RPMI8226 (cell line): ENCODE measurements around the gene DYSF.

ENCODE experiments used
- DNase-seq: peaks from one replicate; pipeline ENCODE4 v3.0.0-alpha.2; 2015

The DYSF gene

DNA sequence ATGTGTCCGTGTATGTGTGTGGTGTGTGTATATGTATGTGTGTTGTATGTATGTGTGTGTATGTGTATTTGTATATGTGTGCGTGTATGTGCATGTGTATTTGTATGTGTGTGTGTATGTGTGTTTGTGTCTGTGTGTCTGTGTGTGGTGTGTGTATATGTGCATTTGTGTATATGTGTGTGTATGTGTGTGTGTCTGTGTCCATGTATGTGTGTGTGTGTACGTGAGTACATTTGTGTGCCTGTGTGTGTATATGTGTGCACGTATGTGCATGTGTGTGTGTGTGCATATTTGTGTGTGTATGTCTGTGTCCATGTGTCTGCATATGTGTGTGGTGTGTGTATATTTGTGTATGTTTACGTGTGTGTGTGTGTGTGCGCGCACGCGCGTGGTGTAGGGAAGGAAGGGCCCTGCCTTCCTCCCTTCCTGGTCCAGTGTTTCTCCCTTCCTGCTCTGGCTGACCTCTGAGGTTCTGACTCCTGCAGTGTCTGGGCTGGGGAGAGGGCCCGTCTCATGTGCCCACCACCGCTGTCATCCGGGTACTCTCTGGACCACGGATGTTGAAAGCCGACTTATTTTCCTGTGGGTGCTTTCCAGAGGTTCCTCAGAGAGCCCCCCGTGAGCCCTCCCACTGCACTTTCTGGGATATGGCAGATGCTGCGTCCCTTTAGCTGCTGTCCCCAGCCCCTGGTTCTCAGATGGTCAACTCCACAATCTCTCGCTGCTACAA, 209.5 kb downstream of the DYSF start:
- DNase-seq: no peak

GRCh38 chr2:71664161-71664560, 210.8 kb downstream of the DYSF start:
- no peak for DNase-seq

- DNase-seq: no peak
Measured at GRCh38 chr2:71665168-71666093, 212.1 kb downstream of the DYSF start.

- DNase-seq: no peak
Measured at GRCh38 chr2:71666094-71666474, 212.7 kb downstream of the DYSF start.

- DNase-seq: peak; percentile 63
Measured at GRCh38 chr2:71667256-71668182, 214.2 kb downstream of the DYSF start.

GRCh38 chr2:71668326-71669057, 215.1 kb downstream of the DYSF start:
- no peak for DNase-seq

GRCh38 chr2:71669058-71669456, 215.7 kb downstream of the DYSF start:
- no peak for DNase-seq

DNA sequence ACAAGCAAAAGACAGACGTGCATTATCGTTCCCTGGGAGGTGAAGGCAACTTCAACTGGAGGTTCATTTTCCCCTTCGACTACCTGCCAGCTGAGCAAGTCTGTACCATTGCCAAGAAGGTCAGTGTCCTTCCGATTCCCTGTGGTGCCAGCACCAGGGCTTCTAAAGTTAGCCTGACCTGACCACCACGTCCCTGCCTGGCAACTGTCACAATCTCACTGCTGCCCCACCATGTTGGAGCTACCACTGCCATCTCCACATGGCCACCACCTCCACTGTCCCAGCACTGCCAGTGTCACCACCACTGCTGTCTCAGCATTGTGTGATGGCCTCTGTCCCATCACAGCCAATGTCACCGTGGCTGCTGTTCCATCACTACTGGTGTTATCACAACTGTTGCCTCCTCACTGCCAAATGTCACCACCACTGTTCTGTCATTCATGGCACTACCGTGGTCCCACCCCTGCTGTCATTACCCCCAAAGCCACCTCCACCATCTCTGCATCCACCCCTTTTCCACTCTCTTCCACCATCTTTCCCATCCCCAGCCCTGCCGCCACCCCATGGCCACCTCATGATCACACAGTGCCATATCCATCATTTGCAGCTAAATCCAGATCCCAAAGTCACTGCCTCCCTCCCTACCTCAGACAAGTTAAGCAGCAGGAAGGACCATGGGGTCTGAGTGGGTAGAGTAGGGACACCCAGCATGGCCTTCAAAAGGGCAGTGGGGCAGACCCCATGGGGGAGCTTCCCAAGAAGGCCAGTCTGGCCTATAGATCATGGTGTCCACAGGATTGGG, 216.5 kb downstream of the DYSF start:
- no peak for DNase-seq

DNA sequence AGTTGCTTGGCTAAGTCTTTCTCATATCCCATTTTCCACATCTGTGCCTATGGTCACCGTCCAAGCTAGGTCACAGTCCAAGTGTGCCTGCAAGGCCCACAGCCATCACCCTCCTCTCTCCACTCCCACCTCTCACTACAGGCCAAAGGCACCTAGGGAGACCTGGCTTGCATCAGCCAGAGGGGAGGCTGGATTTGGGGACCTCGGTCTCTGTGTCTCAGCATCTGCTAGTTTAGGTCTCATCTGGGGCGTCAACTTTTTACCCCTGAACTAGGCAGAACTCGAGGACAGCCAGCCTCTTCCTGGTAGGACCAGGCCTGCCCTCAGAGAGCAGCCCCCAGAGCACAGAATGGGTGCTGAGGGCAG, 217.1 kb downstream of the DYSF start:
- no peak for DNase-seq

DNA sequence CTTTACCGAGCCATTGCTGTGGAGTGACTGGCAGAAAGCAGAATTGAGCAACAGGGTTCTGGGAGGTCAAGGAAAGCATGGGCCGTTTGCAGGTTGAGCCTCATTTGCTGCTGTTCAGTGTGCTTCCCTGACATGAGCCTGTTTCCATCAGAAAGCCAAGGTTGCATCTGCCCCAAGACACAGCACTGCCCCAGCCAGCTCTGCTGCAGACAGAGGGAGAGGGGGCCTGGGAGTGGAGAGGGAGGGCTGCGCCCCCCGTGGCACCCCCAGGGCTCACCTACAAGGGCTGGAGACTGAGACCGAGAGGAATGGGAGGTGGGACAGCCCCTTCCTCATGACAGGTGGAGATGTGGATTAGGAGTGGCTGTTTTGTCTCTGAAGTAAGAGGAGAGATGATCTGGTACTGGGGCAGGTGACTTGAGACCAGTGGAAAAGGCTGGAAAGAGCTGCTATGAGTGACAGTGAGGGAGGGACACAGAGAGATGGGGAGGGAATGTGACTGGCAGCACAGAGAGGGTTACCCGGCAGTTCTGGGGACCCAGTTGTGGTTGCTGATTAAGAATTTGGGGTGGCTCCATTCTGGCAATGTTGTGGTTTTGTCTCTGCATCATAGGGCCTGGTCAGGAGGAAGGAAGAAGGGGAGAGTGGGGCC, 218.0 kb downstream of the DYSF start:
- DNase-seq: no peak

DNA sequence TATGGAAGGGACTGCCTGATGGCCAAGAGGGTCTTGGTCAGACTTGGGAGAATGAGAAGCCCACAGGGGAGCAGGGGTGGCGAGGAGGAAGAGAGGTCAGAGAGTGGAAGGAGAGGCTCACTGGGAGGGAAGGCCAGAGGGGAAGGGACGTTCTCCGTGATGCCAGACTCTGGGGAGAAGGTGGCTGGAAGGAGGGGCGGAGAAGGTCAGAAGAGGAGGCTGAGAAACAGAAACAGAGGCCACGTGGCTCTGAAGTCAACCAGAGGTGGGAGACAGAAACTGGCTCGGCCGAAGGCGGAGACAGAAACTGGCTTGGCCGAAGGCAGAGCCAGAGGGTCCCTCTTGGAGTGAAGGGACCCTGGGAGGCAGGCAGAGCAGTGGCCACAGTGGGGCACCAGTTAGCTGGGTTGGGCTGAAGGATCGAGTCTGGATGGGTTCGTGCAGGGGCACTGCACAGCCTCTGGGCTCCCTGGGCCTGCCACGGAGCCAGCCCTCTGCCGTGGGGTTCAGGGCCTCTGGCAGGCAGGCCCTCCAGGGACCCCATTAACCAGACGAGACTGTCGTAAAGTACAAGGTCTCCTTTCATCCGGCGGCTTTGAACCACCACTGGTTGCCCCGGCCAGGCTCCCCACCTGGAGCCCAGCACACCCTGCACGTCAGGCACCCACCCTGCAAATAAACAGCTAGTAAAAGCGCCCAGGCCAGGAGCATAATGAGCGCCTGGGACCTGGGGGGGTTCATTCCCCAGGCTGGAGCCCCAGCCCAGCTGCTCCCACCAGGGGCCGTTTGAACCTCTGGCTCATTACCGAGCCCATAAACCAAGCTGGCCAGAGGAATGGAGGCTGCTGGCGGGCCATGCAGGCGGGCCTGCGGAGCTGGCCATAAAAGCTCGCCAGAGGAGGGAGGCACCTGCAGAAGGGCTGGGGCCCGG, 218.8 kb downstream of the DYSF start:
- no peak for DNase-seq

- no peak for DNase-seq
Measured at GRCh38 chr2:71672826-71673795, 219.8 kb downstream of the DYSF start.

DNA sequence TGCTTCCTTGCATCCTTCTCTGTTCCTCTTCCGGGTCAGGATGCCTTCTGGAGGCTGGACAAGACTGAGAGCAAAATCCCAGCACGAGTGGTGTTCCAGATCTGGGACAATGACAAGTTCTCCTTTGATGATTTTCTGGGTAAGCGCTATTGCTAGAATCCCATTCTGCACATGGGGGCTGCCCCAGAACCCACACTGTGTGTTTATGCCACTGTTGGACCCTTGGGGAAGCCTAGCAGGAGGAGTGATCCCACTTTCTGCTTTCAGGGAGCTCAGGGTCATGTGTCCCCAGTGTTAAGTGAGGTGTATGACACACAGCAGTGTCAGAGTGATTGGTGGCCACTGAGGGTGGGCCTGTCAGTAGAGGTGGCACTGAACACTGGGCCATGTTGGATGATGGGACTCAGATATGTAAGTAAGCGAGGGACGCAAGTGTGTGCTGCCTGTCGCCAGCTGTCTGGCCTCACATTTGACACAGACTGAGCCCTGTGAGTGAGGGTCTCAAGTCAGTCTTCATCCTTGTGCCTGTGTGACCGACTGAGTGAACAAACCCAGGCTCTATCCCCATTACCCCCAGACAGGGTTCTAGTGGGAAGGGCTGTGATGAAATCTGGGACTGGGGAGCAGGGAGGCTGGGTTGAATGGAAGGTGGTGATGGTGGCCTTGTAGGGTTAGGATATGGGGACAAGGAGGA, 220.9 kb downstream of the DYSF start:
- DNase-seq: no peak

DNA sequence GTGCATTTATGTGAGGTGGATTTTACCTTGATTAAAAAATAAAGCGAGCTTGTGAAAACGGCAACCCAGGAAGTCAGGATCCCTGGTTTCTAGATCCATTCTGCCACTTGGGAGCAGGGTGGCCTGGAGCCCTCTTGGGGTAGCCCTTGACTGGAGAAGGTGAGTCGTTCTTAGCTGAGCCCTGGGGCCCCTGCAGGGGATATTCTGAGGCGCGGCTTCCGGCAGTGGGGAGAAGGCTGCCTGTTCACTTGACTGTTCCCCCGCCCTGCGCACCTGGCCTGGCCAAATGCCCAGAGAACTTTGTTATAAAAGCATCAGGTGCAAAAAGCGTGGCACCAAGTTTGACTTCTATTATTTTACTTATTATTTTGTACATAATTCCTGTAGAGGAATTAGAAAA, 221.9 kb downstream of the DYSF start:
- DNase-seq: peak; percentile 81

- no peak for DNase-seq
Measured at GRCh38 chr2:71678874-71679273, 225.5 kb downstream of the DYSF start.

GRCh38 chr2:71679491-71679890, 226.1 kb downstream of the DYSF start:
- DNase-seq: no peak

DNA sequence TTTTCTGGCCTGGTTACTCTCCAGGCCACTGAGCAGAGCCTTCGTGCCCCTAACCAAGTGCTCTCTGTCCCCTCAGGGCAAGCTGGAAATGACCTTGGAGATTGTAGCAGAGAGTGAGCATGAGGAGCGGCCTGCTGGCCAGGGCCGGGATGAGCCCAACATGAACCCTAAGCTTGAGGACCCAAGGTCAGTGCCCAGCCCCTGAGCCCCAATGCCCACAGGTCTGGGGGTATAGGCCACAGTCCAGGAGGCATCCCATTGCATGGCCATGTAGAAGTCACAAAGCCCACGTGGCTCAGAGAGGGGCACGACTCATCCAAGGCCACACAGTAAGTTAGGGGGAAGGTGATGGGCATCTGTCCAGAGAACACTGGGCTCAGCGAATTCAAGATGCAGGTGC, 227.6 kb downstream of the DYSF start:
- DNase-seq: peak; percentile 47

- DNase-seq: no peak
Measured at GRCh38 chr2:71681626-71682025, 228.3 kb downstream of the DYSF start.
